Measurements from ENCODE around the gene BMAL1.

BMAL1 gene

DNA sequence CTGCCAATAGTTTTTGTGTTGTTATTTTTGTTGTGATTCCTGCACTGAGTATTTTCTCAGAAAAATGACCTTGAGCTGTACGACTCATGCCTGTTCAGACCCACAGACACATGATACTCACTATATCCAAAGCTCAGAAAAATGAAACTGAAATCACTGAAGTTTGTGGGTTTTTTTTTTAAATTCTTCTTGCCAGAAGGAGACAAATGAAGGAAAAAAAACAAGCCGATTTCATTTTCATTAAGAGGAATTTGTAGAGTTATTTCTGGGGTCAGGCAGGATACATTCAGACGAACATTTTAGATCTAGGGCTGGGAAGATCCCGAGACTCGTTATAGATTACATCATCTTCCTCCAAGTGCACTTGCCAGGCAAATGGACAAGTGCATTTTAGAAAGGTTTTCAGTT, 60.4 kb downstream of the BMAL1 start:
- peak overlapping the region; percentile 79 for H3K4me3 ChIP-seq (ENCODE audit: low read length)
- H3K9ac ChIP-seq (ENCODE audit: low read length), result peak overlapping the region; percentile 82
- peak; percentile 79 for DNase-seq (ENCODE audit: low read depth)
- peaks cover 62% of the 10 kb centered on the region for H3K4me1 ChIP-seq (ENCODE audit: control insufficient read depth, insufficient read depth, low read length)
- peaks cover 4% of the 10 kb centered on the region for H3K36me3 ChIP-seq (ENCODE audit: control insufficient read depth, insufficient read depth, low read length, severe bottlenecking)
- H3K9me3 ChIP-seq (ENCODE audit: control insufficient read depth, low read length), result no peaks in the 10 kb centered on the region
- no peaks in the 10 kb centered on the region for H3K27me3 ChIP-seq (replicated peaks; ENCODE audit: control insufficient read depth, insufficient read depth, low read length)

- peaks cover 6% of the 10 kb centered on the region for H3K36me3 ChIP-seq (ENCODE audit: control insufficient read depth, insufficient read depth, low read length, severe bottlenecking)
- no peaks in the 10 kb centered on the region for H3K9me3 ChIP-seq (ENCODE audit: control insufficient read depth, low read length)
- DNase-seq (ENCODE audit: low read depth), result peak; percentile 60
- H3K27me3 ChIP-seq (replicated peaks; ENCODE audit: control insufficient read depth, insufficient read depth, low read length), result no peaks in the 10 kb centered on the region
- peaks cover 57% of the 10 kb centered on the region for H3K4me1 ChIP-seq (ENCODE audit: control insufficient read depth, insufficient read depth, low read length)
- peak overlapping the region; percentile 82 for H3K9ac ChIP-seq (ENCODE audit: low read length)
- H3K4me3 ChIP-seq (ENCODE audit: low read length), result peak overlapping the region; percentile 79
Measured at GRCh38 chr11:13338427-13339069, 61.0 kb downstream of the BMAL1 start.

DNA sequence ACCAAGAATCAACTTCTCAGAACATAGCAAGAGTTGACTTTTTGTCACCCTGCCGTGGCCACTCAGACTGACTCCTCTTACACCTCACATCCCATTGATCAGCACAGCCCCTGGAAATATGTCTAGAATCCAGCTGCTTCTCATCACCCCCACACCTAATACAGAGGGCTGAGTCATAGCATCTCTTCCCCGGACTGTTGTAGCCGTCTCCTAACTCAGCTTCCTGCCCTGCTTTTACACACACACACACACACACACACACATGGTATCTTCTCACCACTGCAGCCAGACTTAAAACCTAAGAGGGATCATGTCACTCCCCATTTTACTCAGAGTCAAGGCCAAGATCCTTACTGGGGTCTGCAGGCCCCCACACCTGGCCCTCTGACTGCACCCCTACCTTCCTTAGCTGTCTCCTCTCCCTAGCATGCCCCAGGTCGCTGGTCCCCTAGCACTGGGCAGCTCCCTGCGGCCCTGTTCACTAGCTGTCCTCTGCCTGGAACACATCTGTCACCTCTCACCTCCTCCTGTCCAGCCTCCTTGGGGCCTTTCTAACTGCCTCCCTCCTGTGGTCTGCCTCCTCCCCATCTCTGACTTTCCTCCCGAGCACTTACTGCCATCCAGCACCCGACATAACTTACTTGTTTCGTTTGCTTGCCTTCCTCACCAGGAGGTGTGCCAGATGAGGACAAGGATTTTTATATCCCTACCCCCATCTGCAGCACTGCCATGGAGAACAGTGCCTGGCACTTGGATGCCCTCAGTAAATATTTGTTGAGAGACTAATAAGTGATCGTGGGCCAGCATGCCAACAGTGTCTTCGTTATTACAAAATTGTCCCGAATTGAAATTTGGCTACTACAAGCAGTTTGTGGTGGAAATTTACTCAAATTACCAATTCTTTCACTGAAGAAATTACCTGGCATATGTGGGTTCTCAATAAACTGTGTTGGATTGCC, 61.9 kb downstream of the BMAL1 start:
- no peaks in the 10 kb centered on the region for H3K27me3 ChIP-seq (replicated peaks; ENCODE audit: control insufficient read depth, insufficient read depth, low read length)
- peak; percentile 75 for DNase-seq (ENCODE audit: low read depth)
- H3K4me3 ChIP-seq (ENCODE audit: low read length), result no peak overlapping the region
- H3K36me3 ChIP-seq (ENCODE audit: control insufficient read depth, insufficient read depth, low read length, severe bottlenecking), result peaks cover 9% of the 10 kb centered on the region
- peak overlapping the region; percentile 82 for H3K9ac ChIP-seq (ENCODE audit: low read length)
- H3K9me3 ChIP-seq (ENCODE audit: control insufficient read depth, low read length), result no peaks in the 10 kb centered on the region
- peaks cover 48% of the 10 kb centered on the region for H3K4me1 ChIP-seq (ENCODE audit: control insufficient read depth, insufficient read depth, low read length)

DNA sequence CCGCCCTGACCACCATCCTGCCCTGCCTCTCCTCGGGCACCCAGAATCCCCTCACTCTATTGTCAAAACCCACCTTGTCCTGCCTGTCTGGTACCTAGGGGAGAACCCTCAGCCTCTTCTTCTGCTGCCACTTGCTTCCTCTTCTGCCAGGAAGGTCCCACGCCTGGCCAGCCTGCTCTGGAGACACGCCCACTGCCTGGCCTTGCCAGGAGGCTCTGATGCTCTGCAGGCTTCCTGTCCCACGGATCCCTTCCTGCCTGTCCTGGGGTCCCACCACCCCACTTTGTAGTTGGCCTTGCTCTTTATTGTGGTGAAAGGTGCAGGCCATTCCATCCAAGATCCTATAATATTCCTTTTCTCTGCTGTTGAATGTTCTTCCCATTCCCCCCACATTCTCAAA, 63.4 kb downstream of the BMAL1 start:
- H3K9me3 ChIP-seq (ENCODE audit: control insufficient read depth, low read length), result no peaks in the 10 kb centered on the region
- peaks cover 9% of the 10 kb centered on the region for H3K36me3 ChIP-seq (ENCODE audit: control insufficient read depth, insufficient read depth, low read length, severe bottlenecking)
- DNase-seq (ENCODE audit: low read depth), result no peak
- no peaks in the 10 kb centered on the region for H3K27me3 ChIP-seq (replicated peaks; ENCODE audit: control insufficient read depth, insufficient read depth, low read length)
- no peak overlapping the region for H3K9ac ChIP-seq (ENCODE audit: low read length)
- H3K4me3 ChIP-seq (ENCODE audit: low read length), result no peak overlapping the region
- peaks cover 32% of the 10 kb centered on the region for H3K4me1 ChIP-seq (ENCODE audit: control insufficient read depth, insufficient read depth, low read length)

- no peak for DNase-seq (ENCODE audit: low read depth)
- Histone ChIP-seq H3K9me3 (ENCODE audit: control insufficient read depth, low read length) (no peaks in the 10 kb centered on the region), H3K4me3 (ENCODE audit: low read length) (no peak overlapping the region), H3K27me3 (replicated peaks; ENCODE audit: control insufficient read depth, insufficient read depth, low read length) (no peaks in the 10 kb centered on the region), H3K36me3 (ENCODE audit: control insufficient read depth, insufficient read depth, low read length, severe bottlenecking) (peaks cover 9% of the 10 kb centered on the region), H3K4me1 (ENCODE audit: control insufficient read depth, insufficient read depth, low read length) (peaks cover 19% of the 10 kb centered on the region), H3K9ac (ENCODE audit: low read length) (no peak overlapping the region)
Measured at GRCh38 chr11:13343067-13343466, 65.5 kb downstream of the BMAL1 start.

DNA sequence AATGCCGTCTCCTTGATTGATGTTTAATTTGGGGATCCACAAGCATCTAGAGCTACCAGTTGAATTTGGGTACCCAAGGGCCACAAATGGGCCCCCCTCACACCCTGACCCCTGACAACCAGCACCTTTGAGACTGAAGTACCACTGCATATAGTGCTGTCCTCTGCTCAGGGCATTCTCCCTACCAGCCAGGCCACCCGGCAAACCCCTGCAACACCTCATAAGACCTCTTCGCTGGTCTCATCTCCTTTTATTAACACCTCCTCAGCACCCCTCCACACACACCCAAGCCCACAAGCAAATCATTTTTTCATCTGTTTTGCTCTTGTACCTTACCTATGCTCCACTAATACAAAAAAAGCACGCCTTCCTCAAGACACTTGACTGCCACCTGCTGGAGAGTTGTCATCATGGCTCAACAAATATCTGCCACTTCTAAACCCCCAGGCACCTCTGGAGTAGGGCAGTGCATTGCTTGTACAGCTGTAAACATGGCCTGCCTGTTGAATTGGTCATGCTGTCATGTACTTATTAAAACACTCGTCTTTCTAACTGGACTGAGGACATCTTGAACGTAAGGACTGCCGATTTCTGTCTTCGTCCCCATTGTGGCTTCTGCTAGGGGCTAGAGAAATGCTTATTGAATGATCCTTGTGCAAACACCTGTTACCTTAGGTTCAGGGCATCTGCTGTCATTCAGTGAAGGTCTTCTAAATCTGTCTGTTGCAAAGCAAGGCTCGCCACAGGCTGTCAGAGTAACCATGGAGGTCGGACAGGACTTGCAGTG, 66.5 kb downstream of the BMAL1 start:
- Histone ChIP-seq H3K27me3 (replicated peaks; ENCODE audit: control insufficient read depth, insufficient read depth, low read length) (no peaks in the 10 kb centered on the region), H3K4me1 (ENCODE audit: control insufficient read depth, insufficient read depth, low read length) (peaks cover 8% of the 10 kb centered on the region), H3K4me3 (ENCODE audit: low read length) (no peak overlapping the region), H3K9ac (ENCODE audit: low read length) (no peak overlapping the region), H3K36me3 (ENCODE audit: control insufficient read depth, insufficient read depth, low read length, severe bottlenecking) (peaks cover 9% of the 10 kb centered on the region), H3K9me3 (ENCODE audit: control insufficient read depth, low read length) (no peaks in the 10 kb centered on the region)
- peak; percentile 88 for DNase-seq (ENCODE audit: low read depth)

- Histone ChIP-seq H3K4me1 (ENCODE audit: control insufficient read depth, insufficient read depth, low read length) (peaks cover 1% of the 10 kb centered on the region), H3K27me3 (replicated peaks; ENCODE audit: control insufficient read depth, insufficient read depth, low read length) (no peaks in the 10 kb centered on the region), H3K36me3 (ENCODE audit: control insufficient read depth, insufficient read depth, low read length, severe bottlenecking) (peaks cover 9% of the 10 kb centered on the region), H3K4me3 (ENCODE audit: low read length) (no peak overlapping the region), H3K9me3 (ENCODE audit: control insufficient read depth, low read length) (no peaks in the 10 kb centered on the region), H3K9ac (ENCODE audit: low read length) (no peak overlapping the region)
- DNase-seq (ENCODE audit: low read depth), result no peak
Measured at GRCh38 chr11:13344818-13345217, 67.2 kb downstream of the BMAL1 start.

GRCh38 chr11:13346470-13346869, 68.9 kb downstream of the BMAL1 start:
- H3K4me1 ChIP-seq (ENCODE audit: control insufficient read depth, insufficient read depth, low read length), result no peaks in the 10 kb centered on the region
- DNase-seq (ENCODE audit: low read depth), result no peak
- no peaks in the 10 kb centered on the region for H3K27me3 ChIP-seq (replicated peaks; ENCODE audit: control insufficient read depth, insufficient read depth, low read length)

GRCh38 chr11:13347901-13348300, 70.3 kb downstream of the BMAL1 start:
- Histone ChIP-seq H3K4me1 (ENCODE audit: control insufficient read depth, insufficient read depth, low read length) (no peaks in the 10 kb centered on the region), H3K4me3 (ENCODE audit: low read length) (no peak overlapping the region), H3K27me3 (replicated peaks; ENCODE audit: control insufficient read depth, insufficient read depth, low read length) (no peaks in the 10 kb centered on the region), H3K9me3 (ENCODE audit: control insufficient read depth, low read length) (no peaks in the 10 kb centered on the region), H3K36me3 (ENCODE audit: control insufficient read depth, insufficient read depth, low read length, severe bottlenecking) (peaks cover 25% of the 10 kb centered on the region), H3K9ac (ENCODE audit: low read length) (no peak overlapping the region)
- no peak for DNase-seq (ENCODE audit: low read depth)

More at GRCh38 chr11:13346470-13346869, 68.9 kb downstream of the BMAL1 start:
- Histone ChIP-seq H3K36me3 (ENCODE audit: control insufficient read depth, insufficient read depth, low read length, severe bottlenecking) (peaks cover 11% of the 10 kb centered on the region), H3K9me3 (ENCODE audit: control insufficient read depth, low read length) (no peaks in the 10 kb centered on the region), H3K4me3 (ENCODE audit: low read length) (no peak overlapping the region), H3K9ac (ENCODE audit: low read length) (no peak overlapping the region)

- no peak overlapping the region for H3K4me3 ChIP-seq (ENCODE audit: low read length)
- no peaks in the 10 kb centered on the region for H3K9me3 ChIP-seq (ENCODE audit: control insufficient read depth, low read length)
- H3K27me3 ChIP-seq (replicated peaks; ENCODE audit: control insufficient read depth, insufficient read depth, low read length), result no peaks in the 10 kb centered on the region
- no peaks in the 10 kb centered on the region for H3K4me1 ChIP-seq (ENCODE audit: control insufficient read depth, insufficient read depth, low read length)
- DNase-seq (ENCODE audit: low read depth), result no peak
- H3K36me3 ChIP-seq (ENCODE audit: control insufficient read depth, insufficient read depth, low read length, severe bottlenecking), result peaks cover 29% of the 10 kb centered on the region
- H3K9ac ChIP-seq (ENCODE audit: low read length), result no peak overlapping the region
Measured at GRCh38 chr11:13348305-13348704, 70.7 kb downstream of the BMAL1 start.

DNA sequence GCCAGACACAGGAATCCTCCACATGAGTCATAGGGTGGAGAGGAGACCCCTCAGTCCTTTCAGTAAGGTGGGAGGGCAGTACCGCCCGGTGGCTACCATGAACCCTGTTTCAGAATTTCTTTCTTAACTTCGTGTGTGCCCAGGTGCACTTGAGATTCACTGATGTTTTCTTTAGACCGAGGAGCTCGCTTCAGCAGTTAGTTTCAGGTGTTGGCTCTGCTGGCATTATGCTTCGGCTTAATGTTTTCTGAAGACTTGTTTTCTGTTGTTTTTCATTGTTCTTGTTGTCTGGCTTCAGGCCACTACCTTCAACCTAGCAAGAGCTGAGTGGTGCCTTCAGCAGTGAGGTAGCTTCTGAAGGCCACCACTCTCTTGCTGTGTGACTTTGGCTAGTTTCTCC, 71.5 kb downstream of the BMAL1 start:
- H3K27me3 ChIP-seq (replicated peaks; ENCODE audit: control insufficient read depth, insufficient read depth, low read length), result no peaks in the 10 kb centered on the region
- no peak overlapping the region for H3K9ac ChIP-seq (ENCODE audit: low read length)
- H3K36me3 ChIP-seq (ENCODE audit: control insufficient read depth, insufficient read depth, low read length, severe bottlenecking), result peaks cover 24% of the 10 kb centered on the region
- no peak overlapping the region for H3K4me3 ChIP-seq (ENCODE audit: low read length)
- no peak for DNase-seq (ENCODE audit: low read depth)
- no peaks in the 10 kb centered on the region for H3K9me3 ChIP-seq (ENCODE audit: control insufficient read depth, low read length)
- H3K4me1 ChIP-seq (ENCODE audit: control insufficient read depth, insufficient read depth, low read length), result no peaks in the 10 kb centered on the region
